IPS DF 6.9 (cell line): ENCODE data around the gene ATG2B.

ENCODE experiments used
- DNase-seq: peaks from one replicate; pipeline ENCODE4 v3.0.0-alpha.2; 2013; ENCODE audit warnings: low read depth, low spot score
- H3K27ac ChIP-seq: one replicate; pipeline ENCODE4 v1.5.1; 2013; ENCODE audit warnings: low read length, control low read depth
- H3K27me3 ChIP-seq: 2 replicates; pipeline ENCODE4 v1.6.1; 2013; ENCODE audit warnings: mild to moderate bottlenecking, low read length; ENCODE audit not compliant: control insufficient read depth, insufficient read depth
- H3K36me3 ChIP-seq: 2 replicates; pipeline ENCODE4 v1.6.1; 2013; ENCODE audit warnings: low read length; ENCODE audit not compliant: control insufficient read depth, insufficient read depth
- H3K4me1 ChIP-seq: 2 replicates; pipeline ENCODE4 v1.6.1; 2013; ENCODE audit warnings: low read length; ENCODE audit not compliant: control insufficient read depth, insufficient read depth
- H3K4me3 ChIP-seq: 2 replicates; pipeline ENCODE4 v1.5.1; 2013; ENCODE audit warnings: mild to moderate bottlenecking, low read length
- H3K9me3 ChIP-seq: 2 replicates; pipeline ENCODE4 v1.6.1; 2013; ENCODE audit warnings: low read length, inconsistent platforms; ENCODE audit not compliant: control insufficient read depth, insufficient read depth
- WGBS: extraction: QIAGEN DNeasy Blood & Tissue Kit; methylation state at CpG from one replicate; pipeline ENCODE4 v1.1.7; 2013; ENCODE audit warnings: mixed read lengths, missing lambda C conversion rate; ENCODE audit not compliant: insufficient read length, insufficient coverage; 5-methylcytosine and 5-hydroxymethylcytosine counted together

The ATG2B gene

GRCh38 chr14:96362965-96363750 lies at the start of gene ATG2B, which contains the start of gene GSKIP:
ATG2B (minus strand) TSS chr14:96363341; CDS start chr14:96362976, 365 bp downstream.
GSKIP (plus strand) TSS chr14:96363526; CDS start chr14:96382248, 18,722 bp downstream.
- H3K27ac ChIP-seq: no peak within 1 kb of the TSS
- H3K9me3 ChIP-seq: no peaks in the 10 kb centered on the region
- no peaks in the 10 kb centered on the region for H3K27me3 ChIP-seq
- peak within 1 kb of the TSS; percentile 89 for H3K4me3 ChIP-seq
- peak; percentile 71 for DNase-seq
- H3K4me1 ChIP-seq: 0 out of 2 replicates have a peak, but pooled peaks cover 2% of the 10 kb centered on the region
- WGBS: no CpG with 5 or more reads among the region's 92 CpGs
- no peaks in the 10 kb centered on the region for H3K36me3 ChIP-seq

- H3K27me3 ChIP-seq: no peaks in the 10 kb centered on the region
- H3K27ac ChIP-seq: no peak overlapping the region
- WGBS: no CpG with 5 or more reads among the region's 4 CpGs
- H3K9me3 ChIP-seq: no peaks in the 10 kb centered on the region
- no peak for DNase-seq
- no peaks in the 10 kb centered on the region for H3K36me3 ChIP-seq
- H3K4me3 ChIP-seq: no peak overlapping the region
- no peaks in the 10 kb centered on the region for H3K4me1 ChIP-seq
Measured at GRCh38 chr14:96410119-96410518, 47.0 kb upstream of the ATG2B start.

GRCh38 chr14:96409701-96410100 lies 46.6 kb upstream of the ATG2B start:
- Histone ChIP-seq H3K36me3 (no peaks in the 10 kb centered on the region), H3K4me3 (no peak overlapping the region), H3K27ac (no peak overlapping the region), H3K9me3 (no peaks in the 10 kb centered on the region), H3K27me3 (no peaks in the 10 kb centered on the region), H3K4me1 (no peaks in the 10 kb centered on the region)
- WGBS: no CpG with 5 or more reads among the region's 9 CpGs
- no peak for DNase-seq

GRCh38 chr14:96408608-96409007 lies 45.5 kb upstream of the ATG2B start:
- Histone ChIP-seq H3K27me3 (no peaks in the 10 kb centered on the region), H3K9me3 (no peaks in the 10 kb centered on the region), H3K4me1 (no peaks in the 10 kb centered on the region), H3K27ac (no peak overlapping the region), H3K4me3 (no peak overlapping the region), H3K36me3 (no peaks in the 10 kb centered on the region)
- no peak for DNase-seq
- WGBS: no CpG with 5 or more reads among the region's 12 CpGs

- WGBS: no CpG with 5 or more reads among the region's 3 CpGs
Measured at GRCh38 chr14:96407935-96408570, 44.9 kb upstream of the ATG2B start.

GRCh38 chr14:96405677-96406076 lies 42.5 kb upstream of the ATG2B start:
- no peaks in the 10 kb centered on the region for H3K4me1 ChIP-seq
- H3K27me3 ChIP-seq: no peaks in the 10 kb centered on the region
- no peaks in the 10 kb centered on the region for H3K36me3 ChIP-seq
- H3K9me3 ChIP-seq: no peaks in the 10 kb centered on the region
- no peak overlapping the region for H3K27ac ChIP-seq
- WGBS: no CpG with 5 or more reads among the region's 1 CpG
- no peak overlapping the region for H3K4me3 ChIP-seq
- DNase-seq: no peak

More at GRCh38 chr14:96407935-96408570, 44.9 kb upstream of the ATG2B start:
- Histone ChIP-seq H3K4me1 (no peaks in the 10 kb centered on the region), H3K4me3 (no peak overlapping the region), H3K9me3 (no peaks in the 10 kb centered on the region), H3K36me3 (no peaks in the 10 kb centered on the region), H3K27ac (no peak overlapping the region), H3K27me3 (no peaks in the 10 kb centered on the region)
- no peak for DNase-seq

GRCh38 chr14:96403409-96403808 lies 40.3 kb upstream of the ATG2B start:
- H3K9me3 ChIP-seq: no peaks in the 10 kb centered on the region
- no peaks in the 10 kb centered on the region for H3K27me3 ChIP-seq
- WGBS: no CpG with 5 or more reads among the region's 3 CpGs
- H3K36me3 ChIP-seq: no peaks in the 10 kb centered on the region
- H3K4me3 ChIP-seq: no peak overlapping the region
- no peak overlapping the region for H3K27ac ChIP-seq
- H3K4me1 ChIP-seq: no peaks in the 10 kb centered on the region
- no peak for DNase-seq

- WGBS: no CpG with 5 or more reads among the region's 5 CpGs
- H3K4me3 ChIP-seq: no peak overlapping the region
- DNase-seq: no peak
- H3K27me3 ChIP-seq: no peaks in the 10 kb centered on the region
- H3K36me3 ChIP-seq: no peaks in the 10 kb centered on the region
- no peaks in the 10 kb centered on the region for H3K4me1 ChIP-seq
- H3K27ac ChIP-seq: no peak overlapping the region
- H3K9me3 ChIP-seq: no peaks in the 10 kb centered on the region
Measured at GRCh38 chr14:96400495-96400894, 37.4 kb upstream of the ATG2B start.

GRCh38 chr14:96399405-96399804 lies 36.3 kb upstream of the ATG2B start:
- H3K4me3 ChIP-seq: no peak overlapping the region
- DNase-seq: no peak
- no peaks in the 10 kb centered on the region for H3K36me3 ChIP-seq
- H3K4me1 ChIP-seq: no peaks in the 10 kb centered on the region
- no peaks in the 10 kb centered on the region for H3K9me3 ChIP-seq
- WGBS: no CpG with 5 or more reads among the region's 9 CpGs
- H3K27me3 ChIP-seq: no peaks in the 10 kb centered on the region
- H3K27ac ChIP-seq: no peak overlapping the region

GRCh38 chr14:96398921-96399320 lies 35.8 kb upstream of the ATG2B start:
- no peak overlapping the region for H3K4me3 ChIP-seq
- no peaks in the 10 kb centered on the region for H3K36me3 ChIP-seq
- no peaks in the 10 kb centered on the region for H3K9me3 ChIP-seq
- no peak for DNase-seq
- no peak overlapping the region for H3K27ac ChIP-seq
- H3K4me1 ChIP-seq: no peaks in the 10 kb centered on the region
- WGBS: no CpG with 5 or more reads among the region's 5 CpGs
- H3K27me3 ChIP-seq: no peaks in the 10 kb centered on the region
